ENCODE results near the gene CFAP299.
A peak's percentile ranks its signal among the peaks of the same experiment; 100 is the strongest.

Gene CFAP299

DNA sequence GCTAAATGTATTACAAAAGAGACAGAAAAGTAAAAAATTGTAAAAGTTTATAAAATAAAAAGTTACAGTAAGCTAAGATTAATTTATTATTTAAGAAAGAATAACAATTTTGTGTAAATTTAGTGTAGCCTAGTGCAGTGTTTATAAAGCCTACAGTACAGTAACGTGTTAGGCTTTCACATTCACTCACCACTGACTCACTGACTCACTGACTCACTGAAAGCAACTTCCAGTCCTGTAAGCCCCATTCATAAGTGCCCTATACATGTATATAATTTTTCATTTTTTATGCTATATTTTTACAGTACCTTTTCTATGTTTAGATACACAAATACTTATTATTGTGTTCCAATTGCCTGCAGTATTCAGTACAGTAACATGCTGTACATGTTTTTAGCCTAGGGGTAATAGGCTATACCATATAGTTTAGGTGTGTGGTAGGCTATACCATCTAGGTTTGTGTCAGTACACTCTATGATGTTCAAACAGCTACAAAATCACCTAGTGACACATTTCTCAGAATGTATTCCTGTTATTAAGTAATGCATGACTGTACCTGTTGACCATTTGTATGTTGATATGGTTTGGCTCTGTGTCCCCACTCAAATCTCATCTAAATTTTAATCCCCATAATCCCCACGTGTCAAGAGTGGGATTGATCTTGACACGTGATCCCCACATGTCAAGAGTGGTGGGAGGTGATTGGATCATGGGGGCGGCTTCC, 57.9 kb downstream of the CFAP299 start:
- no peak for DNase-seq

DNA sequence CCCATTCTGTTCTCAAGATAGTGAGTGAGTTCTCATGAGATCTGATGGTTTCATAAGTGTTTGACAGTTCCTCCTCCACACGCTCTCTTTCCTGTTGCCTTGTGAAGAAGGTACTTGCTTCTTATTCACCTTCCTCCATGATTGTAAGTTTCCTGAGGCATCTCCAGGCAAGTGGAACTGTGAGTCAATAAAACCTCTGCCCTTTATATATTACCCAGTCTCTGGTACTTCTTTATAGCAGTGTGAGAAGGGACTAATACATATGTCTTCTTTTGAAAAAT, 58.4 kb downstream of the CFAP299 start:
- DNase-seq: no peak

DNA sequence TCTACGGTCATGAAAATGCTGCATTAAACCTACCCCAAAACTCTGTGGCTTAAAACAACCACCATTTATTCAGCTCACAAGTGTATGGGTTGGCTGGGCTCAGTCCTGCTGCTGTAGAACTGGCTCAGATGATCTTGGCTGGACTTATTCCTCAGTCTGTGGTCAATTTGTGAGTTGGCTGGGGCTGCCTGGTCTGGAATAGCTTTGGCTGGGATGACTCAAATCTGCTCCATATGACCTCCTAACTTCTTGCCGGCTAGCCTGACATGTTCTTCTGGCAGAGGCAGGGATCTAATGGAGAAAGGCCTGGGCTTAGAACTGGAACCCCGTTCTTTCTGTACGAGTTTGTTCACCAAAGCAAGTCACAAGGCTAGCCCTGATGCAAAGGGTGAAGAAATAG, 71.7 kb downstream of the CFAP299 start:
- DNase-seq: no peak

DNA sequence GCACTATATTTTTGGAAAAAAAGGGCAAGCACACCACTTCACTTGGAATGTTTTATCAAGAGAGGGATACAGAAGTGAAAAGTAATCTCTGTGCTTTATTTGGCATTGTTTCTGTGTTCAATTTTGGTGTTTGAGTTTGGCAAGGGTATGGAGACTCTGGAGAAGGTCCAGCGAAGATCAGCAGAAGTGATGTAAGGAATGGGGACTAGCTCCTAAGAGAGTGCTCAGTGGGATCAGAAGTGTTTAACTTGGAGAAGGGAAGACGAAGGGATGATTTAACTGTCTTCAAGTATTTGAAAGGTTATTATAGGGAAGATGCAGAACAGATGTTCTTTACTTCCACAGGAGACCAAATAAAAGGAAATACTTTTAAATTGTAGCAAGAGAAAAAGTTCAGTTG, 74.3 kb downstream of the CFAP299 start:
- DNase-seq: no peak

DNA sequence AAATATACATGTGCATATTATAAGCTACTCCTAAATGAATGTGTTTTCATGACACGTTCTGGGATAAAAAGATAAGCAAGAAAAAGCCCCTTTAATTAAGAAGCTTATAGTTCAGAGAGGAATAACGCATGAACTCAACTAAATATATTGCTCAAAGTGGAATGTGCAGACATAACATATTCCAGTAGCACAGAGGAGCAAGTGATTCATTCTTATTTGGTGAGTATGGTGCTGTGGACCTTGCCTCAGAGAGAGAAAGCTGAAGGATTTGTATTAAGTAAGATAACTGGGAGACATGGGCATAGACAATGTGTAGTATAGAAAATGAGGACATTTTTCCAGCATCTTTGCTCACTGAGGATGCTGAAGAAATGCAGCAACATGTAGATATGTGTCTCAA, 76.8 kb downstream of the CFAP299 start:
- DNase-seq: no peak

DNA sequence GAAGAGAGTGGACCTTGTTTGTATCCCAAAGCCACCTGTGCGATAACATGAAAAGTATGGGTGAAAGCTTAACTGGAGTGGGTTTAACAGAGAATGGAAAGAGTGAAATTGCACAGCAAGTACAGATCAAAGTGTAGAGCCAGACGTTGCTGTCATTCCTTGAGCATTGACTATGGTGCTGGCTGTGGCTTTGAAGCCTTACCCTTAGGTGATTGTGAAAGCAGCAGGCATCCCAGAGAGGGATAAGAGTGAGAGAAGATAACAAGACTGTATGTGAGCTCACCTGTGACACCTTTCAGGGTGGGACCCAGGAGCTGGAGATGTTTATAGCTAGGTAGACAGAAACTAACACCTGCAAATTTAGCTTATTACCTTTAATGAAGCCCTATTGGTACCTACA, 77.6 kb downstream of the CFAP299 start:
- no peak for DNase-seq

DNA sequence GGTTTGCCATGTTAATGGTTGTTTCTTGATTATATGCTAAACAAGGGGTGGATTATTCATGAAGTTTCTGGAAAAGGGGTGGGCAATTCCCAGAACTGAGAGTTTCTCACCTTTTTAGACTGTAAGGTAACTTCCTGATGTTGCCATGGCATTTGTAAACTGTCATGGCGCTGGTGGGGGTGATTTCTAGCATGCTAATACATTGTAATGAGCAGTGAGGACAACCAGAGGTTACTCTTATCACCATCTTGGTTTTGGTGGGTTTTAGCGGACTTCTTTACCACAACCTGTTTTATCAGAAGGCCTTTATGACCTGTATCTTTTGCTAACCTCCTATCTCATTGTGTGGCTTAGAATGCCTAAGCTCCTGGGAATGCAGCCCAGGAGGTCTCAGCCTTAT, 81.5 kb downstream of the CFAP299 start:
- no peak for DNase-seq

DNA sequence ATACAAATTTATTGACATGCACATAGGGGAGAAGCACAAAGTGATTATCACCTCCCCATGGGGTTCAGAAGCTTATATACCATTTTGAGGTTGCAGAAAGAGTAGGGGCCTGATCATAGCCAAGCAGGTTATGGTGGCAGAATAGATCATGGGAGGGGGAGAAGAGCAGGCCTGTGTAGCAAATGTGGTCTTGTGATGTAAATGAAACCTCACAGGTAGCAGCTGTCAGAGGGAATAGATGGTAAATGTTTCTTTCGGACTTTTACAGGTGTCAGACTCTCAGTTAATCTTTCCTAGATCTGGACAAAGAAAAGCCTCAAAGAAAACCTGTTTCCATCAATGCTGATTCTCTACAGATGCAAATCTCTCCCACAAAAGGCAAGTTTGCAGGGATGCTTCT, 84.4 kb downstream of the CFAP299 start:
- no peak for DNase-seq

DNA sequence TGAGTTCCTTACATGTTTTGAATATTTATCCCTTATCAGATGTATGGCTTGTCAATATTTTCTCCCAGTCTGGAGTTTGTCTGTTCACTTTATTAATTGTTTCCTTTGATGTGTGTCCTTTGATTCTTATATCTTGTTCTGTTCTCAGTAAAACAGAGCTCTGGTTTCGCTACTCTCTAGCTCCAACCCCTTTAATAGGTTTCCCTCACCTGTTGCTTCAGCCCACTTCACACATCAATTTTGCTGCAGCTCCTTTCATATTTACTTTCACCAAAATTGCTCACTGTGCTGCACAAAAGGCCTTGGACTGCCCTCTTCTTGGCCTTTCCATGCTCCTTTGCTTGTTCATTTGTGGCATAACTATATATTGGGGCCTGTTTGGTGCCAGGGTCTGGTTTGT, 85.1 kb downstream of the CFAP299 start:
- no peak for DNase-seq

DNA sequence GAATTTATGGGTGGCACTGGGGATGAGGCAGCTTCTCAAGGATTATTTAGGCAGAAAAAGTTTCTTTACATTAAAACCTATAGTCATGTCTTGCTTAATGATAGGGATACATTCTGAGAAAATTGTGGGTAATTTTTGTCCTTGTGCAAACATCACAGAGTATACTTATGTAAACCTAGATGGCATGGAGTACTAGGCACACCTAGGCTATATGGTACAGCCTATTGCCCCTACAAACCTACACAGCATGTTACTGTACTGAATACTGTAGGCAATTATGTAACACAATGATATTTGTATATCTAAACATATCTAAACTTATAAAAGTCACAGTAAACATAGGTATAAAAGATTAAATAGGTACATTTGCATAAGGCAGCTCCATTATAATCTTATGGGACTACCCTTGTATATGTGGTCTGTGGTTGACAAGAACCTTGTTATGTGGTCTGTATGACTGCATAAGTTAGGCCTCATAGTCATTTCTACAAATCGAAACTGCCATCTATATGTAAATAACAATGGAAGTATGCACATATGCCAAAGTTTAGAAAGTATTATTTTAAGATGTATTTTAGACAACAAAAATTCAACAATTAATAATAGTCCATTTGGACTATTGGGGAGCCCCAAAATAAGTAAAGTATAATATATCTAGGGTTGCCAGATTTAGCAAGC, 87.3 kb downstream of the CFAP299 start:
- peak in 2 of 6 experiments; percentile 11 for DNase-seq

DNA sequence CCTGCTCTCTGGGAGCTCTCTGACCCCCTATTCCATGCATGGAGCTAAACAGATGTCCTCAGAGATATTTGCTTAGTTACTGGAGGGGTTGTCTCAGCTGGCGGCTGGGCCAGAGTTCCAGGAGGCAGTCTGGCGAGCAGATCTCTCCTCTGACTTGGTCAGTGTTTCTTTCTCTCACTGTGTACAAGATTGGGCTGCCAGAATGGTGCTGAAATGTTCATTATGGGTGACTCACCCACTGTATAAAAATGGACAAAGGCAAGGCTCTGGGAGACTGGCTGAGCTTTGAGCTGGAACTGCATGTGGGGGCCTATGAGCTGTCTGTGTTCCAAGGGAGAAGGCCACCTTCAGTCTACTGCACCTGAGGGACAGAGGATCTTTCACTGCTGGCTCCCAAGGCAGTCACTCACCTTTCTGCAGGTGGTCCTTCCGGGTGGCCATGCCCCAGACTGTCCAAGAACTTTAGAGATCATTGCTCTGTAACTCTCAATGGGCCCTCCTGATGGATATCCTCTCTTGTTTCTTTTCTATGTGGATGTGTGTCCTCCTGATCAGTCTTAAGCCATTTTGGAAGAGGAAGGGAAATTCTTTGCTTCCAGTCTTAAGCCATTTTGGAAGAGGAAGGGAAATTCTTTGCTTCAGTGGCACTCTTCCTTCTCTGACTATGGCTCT, 88.2 kb downstream of the CFAP299 start:
- no peak for DNase-seq

DNA sequence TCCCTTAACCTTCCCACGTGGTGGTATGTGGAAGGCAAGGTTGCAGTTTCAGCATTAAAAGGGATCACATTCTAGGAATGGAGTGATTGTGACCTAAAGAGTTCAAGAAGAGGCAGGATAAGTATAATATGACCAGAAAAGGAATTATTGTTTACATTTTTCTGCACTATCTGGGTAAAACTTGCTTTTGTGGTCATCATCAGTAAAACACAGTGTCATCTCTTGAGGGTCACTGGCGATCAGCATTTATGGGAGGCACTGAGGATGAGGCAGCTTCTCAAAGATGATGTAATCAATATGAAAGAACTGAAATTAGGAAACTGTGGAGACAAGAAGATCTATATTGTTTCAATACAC, 88.7 kb downstream of the CFAP299 start:
- DNase-seq: no peak

DNA sequence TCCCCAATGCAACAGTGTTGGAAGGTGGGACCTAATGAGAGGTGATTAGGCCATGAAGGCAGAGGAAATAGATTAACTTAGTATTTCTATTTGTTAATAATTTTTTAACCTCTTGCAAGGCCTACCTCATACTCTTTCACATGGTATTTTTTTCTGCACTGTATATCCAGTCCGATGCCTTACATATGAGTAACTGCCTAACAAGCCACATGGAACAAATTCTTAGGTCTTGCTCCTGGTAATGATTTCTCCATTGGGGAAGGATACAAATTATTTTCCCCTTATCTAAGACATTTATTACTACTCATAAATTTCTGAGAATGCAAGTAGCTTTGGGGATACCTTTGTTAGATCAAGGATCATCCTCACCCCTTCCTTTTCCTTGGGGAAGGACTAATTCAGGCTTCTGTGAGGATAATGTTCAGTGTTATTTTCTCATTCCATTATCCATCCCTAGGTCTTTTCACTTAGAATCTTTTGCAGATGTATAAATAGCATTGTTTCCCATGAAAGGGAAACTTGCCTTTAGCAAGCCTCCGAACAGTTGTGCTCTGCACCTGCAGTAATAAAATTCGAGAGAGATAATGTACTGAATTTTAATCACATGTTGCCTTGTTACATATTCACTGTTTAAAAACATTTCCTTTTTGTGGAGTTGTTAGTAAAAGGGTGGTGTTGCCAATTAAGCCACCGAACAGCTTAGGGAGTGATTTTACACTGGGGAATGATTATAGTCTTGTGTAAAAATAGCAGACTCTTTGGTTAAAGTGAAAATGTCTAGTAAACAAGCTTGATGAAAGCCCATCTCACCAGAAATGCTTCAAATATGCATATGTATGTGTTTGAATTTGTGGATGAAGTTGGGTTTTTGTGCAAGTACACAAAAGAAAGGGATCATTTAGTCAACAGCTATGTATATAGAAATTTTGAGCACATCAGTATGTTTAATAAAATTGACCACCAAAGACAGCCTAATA, 89.9 kb downstream of the CFAP299 start:
- no peak for DNase-seq

DNA sequence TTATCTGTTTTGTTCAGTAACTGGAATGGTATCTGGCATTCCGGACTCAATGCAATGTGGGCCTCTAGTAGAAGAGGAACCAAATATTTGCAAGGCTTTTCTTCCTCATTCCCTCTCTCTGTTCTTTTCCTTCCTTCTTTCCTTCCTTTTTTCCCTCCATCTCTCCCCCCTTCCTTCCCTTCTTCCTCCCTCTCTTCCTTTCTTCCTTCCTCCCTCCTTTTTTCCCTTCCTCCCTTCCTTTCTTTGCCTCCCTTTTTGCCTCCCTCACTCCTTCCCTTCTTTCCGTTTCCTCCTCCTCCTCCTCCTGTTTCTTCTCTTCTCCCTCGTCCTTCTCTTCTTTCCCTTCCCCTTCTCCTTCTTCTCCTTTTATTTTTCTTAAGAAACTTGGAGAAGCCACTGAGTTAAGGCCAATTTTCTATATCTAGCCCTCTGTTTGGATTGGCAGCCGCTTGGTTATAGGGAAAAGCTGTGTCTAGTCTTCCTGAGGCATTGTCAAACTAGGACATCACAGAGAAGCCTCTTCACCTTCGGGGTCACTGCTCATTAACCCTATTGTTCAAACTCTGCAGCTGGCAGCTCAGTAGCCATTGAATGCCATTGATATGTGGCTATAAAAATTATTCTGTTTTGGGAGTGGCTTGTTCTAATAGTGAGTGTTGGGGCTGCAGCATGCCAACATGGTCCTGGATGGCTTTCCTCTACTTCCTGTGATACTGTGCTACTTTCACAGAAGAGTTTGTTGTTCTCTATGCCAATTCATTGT, 95.9 kb downstream of the CFAP299 start:
- DNase-seq: no peak

DNA sequence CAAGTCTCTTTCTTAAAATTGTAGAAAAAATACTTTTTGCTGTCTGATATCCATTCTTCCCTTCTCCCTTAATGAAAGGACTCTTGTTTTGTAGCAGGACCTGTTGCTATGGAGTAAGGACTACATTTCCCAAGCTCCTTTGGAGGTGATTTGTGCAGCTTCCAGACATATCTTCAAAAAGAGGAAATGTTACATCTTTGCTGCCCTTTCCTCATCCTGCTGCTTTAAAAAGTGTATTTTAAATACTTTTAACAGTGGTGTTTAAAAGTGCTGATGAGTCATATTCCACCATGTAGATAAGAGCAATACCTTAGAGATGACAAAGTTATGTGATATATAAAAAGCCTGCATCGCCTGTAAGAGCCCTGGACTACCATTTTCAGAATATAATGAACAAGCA, 98.7 kb downstream of the CFAP299 start:
- no peak for DNase-seq

DNA sequence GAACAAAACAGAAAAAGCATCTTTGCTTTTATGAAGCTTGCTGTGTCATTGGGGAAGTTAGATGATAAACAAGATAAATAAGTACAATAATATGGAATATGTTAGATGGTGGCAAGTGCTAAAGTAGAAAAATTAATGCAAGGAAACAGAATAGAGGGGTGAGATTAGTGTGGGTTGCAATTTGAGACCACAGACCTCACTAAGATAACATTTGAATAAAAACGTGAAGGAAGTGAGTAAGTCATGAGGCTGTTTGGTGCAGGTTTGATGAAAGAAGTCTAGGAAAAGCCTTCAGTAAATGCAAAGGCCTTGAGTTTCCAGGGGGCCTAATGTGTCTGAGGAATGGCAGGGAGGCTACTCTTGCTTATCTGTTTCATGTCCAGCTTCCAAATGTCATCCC, 102.5 kb downstream of the CFAP299 start:
- DNase-seq: no peak

DNA sequence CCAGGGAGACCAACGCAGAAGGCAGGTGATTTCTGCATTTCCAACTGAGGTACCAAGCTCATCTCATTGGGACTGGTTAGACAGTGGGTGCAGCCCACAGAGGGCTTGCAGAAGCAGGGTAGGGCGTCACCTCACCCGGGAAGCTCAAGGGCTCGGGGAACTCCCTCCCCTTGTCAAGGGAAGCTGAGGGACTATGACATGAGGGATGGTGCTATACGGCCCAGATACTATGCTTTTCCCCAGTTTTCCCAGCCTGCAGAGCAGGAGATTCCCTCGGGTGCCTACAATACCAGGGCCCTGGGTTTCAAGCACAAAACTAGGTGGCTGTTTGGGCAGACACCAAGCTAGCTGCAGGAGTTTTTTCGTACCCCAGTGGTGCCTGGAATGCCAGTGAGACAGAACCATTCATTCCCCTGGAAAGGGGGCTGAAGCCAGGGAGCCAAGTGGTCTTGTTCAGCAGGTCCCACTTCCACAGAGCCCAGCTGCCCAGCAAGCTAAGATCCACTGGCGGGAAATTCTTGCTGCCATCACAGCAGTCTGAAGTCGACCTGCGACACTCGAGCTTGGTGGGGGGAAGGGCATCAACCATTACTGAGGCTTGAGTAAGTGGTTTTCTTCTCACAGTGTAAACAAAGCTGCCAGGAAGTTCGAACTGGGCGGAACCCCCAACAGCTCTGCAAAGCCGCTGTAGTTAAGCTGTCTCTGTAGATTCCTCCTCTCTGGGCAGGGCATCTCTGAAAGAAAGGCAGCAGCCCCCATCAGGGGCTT, 103.9 kb downstream of the CFAP299 start:
- peak in 4 of 6 experiments; percentile 3 to 67 (median 53) for DNase-seq

DNA sequence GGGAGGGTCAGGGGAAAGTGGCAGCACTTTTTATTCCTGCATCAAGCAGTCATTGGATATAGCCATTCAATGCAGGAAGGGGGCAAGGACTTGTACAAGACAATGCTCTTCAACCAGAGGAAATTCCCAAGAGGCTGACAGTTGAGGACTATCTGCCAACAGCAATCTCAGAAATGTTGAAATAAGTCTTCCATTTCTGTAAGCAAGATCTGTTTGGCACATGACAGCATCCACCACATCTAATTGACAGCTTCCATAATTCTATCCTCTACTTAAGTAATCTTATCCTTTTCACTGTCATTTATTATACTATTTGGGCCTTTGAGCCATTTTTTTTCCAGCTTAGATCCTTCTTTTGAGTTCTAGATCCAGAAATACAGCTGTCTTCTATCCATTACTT, 110.7 kb downstream of the CFAP299 start:
- DNase-seq: no peak

DNA sequence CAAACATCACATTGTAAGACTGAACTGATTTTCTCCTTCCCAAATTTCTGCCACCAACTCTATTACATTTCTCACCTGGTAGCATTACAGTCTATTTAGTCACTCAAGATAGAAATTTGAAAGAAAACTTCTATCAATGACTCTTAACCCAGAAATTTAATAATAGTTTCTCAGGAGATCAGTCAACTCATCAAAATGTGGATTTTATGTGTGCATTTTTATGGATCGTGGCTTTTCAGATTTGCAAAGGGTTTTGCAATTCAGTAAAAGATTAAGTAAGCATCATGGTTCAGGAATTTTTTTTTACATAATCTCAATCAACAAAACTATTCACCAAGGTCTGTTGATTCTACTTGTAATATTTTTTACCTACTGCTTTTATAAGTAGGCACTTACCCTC, 111.1 kb downstream of the CFAP299 start:
- no peak for DNase-seq

DNA sequence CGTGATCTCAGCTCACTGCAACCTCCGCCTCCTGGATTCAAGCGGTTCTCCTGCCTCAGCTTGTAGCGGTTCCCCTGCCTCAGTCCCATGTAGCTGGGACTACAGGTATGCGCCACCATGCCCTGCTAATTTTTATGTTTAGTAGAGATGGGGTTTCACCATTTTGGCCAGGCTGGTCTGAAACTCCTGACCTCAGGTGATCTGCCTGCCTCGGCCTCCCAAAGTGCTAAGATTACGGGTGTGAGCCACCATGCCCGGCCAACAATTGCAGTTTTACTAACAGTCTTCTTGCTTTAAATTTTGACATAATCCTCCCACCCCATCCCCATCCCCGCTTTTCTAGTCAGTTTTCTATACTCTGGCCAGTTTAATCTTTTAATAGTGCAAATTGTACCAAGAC, 112.0 kb downstream of the CFAP299 start:
- DNase-seq: no peak

DNA sequence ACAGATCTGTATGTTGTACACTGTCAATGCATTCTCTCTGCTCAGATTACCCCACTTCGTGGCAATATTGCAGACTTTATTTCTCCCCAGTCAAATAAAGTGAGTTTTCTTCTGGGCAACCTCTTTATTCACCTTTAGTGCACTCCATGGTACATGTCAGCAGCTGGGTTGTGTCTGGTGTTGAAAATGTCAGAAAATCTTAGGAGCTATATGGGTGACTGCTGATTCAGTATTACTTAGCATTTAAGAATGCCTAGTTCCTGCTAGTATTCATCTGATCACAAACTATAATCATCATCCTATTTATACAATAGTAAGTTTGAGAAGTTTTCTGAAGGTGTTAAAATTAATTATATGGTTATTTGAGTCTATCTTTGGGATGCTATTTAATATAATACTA, 112.5 kb downstream of the CFAP299 start:
- DNase-seq: no peak

DNA sequence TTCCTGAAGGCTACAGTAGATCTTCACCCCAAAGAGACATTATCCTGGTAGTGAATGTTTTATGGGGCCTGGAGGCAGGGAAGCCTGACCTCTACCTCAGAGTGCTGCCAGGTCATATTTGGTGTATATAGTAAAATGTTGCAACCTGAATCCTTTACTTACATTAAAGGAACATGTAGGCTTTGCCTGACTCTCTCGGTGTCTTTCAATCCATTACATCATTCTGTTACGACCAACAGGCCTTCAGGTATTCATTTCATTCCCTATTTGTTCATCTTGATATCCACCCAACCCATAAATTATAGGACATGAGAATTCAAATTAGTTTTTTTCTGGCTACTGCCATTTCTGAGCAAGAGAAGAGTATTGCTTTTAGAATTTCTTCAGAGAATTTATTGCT, 116.5 kb downstream of the CFAP299 start:
- DNase-seq: no peak

All from stimulated activated naive CD4-positive, alpha-beta T cell (primary cell).